Measurements from ENCODE around the gene TOP1. TPM values are rescaled to one million over a fixed set of nuclear protein-coding genes. Genes with fewer than 3 reads are reported as not detected.

Gene TOP1
- total and polyA plus RNA-seq, 2 of the 4 experiments (the other 2 are of a cell fraction): 14.0 to 21.5 TPM

- in situ Hi-C loops (cut with MboI; ENCODE audit: low sequenced_read_pairs) (no loop called here), dilution Hi-C loops (cut with HindIII; ENCODE audit: low sequenced_read_pairs, unreplicated experiment) (no loop called here), intact Hi-C loops (cut with micrococcal nuclease) (no loop called here)
- Histone ChIP-seq H2BK15ac (ENCODE audit: low read depth, low read length) (no peak overlapping the region; the same call in 2 of the 3 replicates), H3K79me1 (ENCODE audit: low read depth in 1 of 2, low read length in 2 of 2) (peaks cover 53 to 85% of the 10 kb centered on the region in 2 experiments), H3K27me3 (ENCODE audit: control insufficient read depth, insufficient read depth, low read length) (no peaks in the 10 kb centered on the region), H3K18ac (ENCODE audit: low read depth, low read length) (no peak overlapping the region; the same call in 1 of the 2 replicates), H2AK5ac (ENCODE audit: low read depth, low read length) (no peak overlapping the region), H3K4me2 (ENCODE audit: low read depth, low read length) (peak overlapping the region; percentile 24; the same call in 1 of the 2 replicates), H3K4ac (ENCODE audit: low read depth, low read length) (no peak overlapping the region), H3K9ac (ENCODE audit: low read depth, low read length) (no peak overlapping the region), H3K4me1 (ENCODE audit: control insufficient read depth, insufficient read depth, low read length) (peaks cover 26% of the 10 kb centered on the region), H4K5ac (ENCODE audit: low read depth, low read length) (peak overlapping the region; percentile 36; the same call in 1 of the 2 replicates), H4K91ac (ENCODE audit: insufficient read depth, low read depth, low read length) (peak overlapping the region; percentile 19; the same call in 1 of the 2 replicates), H3K9me1 (ENCODE audit: insufficient read depth, low read length) (peaks cover 5% of the 10 kb centered on the region), H4K8ac (ENCODE audit: low read depth in 2 of 2, low read length in 2 of 2) (no peak overlapping the region), H3K27ac (ENCODE audit: insufficient read depth, low read length) (no peak overlapping the region), H3K23ac (ENCODE audit: low read depth, low read length) (0 out of 2 replicates have a peak overlapping the region, but pooled peaks have one; percentile 0), H3K56ac (ENCODE audit: extremely low read depth, insufficient read depth, low read length) (no peak overlapping the region), H2AFZ (replicated peaks; ENCODE audit: low read length, poor library complexity) (no peak overlapping the region), H3K4me3 (ENCODE audit: insufficient read depth, low read depth, low read length) (no peak overlapping the region), H2AK9ac (replicated peaks; ENCODE audit: low read depth, low read length, poor library complexity) (no peak overlapping the region), H3K9me3 (ENCODE audit: control insufficient read depth, insufficient read depth, low read length) (no peaks in the 10 kb centered on the region), H3K14ac (replicated peaks; ENCODE audit: low read depth, low read length) (0 out of 2 replicates have a peak overlapping the region, but pooled peaks have one; percentile 28), H2BK5ac (ENCODE audit: low read depth, low read length, poor library complexity, severe bottlenecking) (peak overlapping the region; percentile 34), H3K36me3 (ENCODE audit: control insufficient read depth, insufficient read depth, low read length) (peaks cover 17% of the 10 kb centered on the region), H2BK120ac (ENCODE audit: low read depth, low read length) (0 out of 2 replicates have a peak overlapping the region, but pooled peaks have one; percentile 15), H2BK20ac (ENCODE audit: low read depth, low read length) (no peak overlapping the region), H4K20me1 (ENCODE audit: insufficient read depth, low read length) (peaks cover 51% of the 10 kb centered on the region; the same call in 1 of the 2 replicates)
- no TSS peak for BruUV-seq (replicated peaks)
- TF ChIP-seq USF2 (IDR thresholded peaks at IDR 0.05; ENCODE audit: low read depth, low read length) (no peak), BHLHE40 (IDR thresholded peaks at IDR 0.05; ENCODE audit: low read depth, low read length) (no peak), SMC3 (IDR thresholded peaks at IDR 0.05; ENCODE audit: low read depth, low read length) (no peak), MAFK (IDR thresholded peaks at IDR 0.05; ENCODE audit: low read depth, low read length) (no peak), MXI1 (IDR thresholded peaks at IDR 0.05; ENCODE audit: borderline replicate concordance, low read depth, low read length) (no peak), RFX5 (IDR thresholded peaks at IDR 0.05; ENCODE audit: low read depth, low read length) (no peak), CHD1 (IDR thresholded peaks at IDR 0.05; ENCODE audit: low read depth, low read length) (no peak), CEBPB (IDR thresholded peaks at IDR 0.05; ENCODE audit: low read depth, low read length) (no peak)
- ChIA-PET POLR2A (ENCODE audit: unreplicated experiment) (no interaction called here), CTCF (interaction anchor here (1.5 kb wide), 1 partner anchor 82 kb away, joined by 4 read pairs; no protein-coding TSS in a partner anchor)
- ATAC-seq (ENCODE audit: low read depth) (no peak), DNase-seq (no peak)
- WGBS, 2 experiments (ENCODE audit: extremely low coverage in 2 of 2, insufficient read length in 1 of 2): 100% methylated on average over 2 of the region's 3 CpGs; no CpG with 5 or more reads in 1 of the 2 experiments
Observed at GRCh38 chr20:41072915-41073314, 44.3 kb downstream of the TOP1 start.
